HG03064 (cell line): ENCODE results near the gene ZSCAN10.
"Not testable (repeated sequence)": the region's sequence is repeated elsewhere in the genome, so short reads cannot be mapped to it uniquely, and the experiment has no call there.

Experiments
- ATAC-seq: cut with Tn5 transposase; IDR thresholded peaks from one replicate; pipeline ENCODE4 v1.9.1; 2021; ENCODE audit warnings: low read depth; ENCODE audit not compliant: unreplicated experiment

The ZSCAN10 gene

GRCh38 chr16:3086596-3087242 is 12.4 kb downstream of the ZSCAN10 start:
- no peak for ATAC-seq

GRCh38 chr16:3085868-3086595 is 13.1 kb downstream of the ZSCAN10 start:
- ATAC-seq: no peak

GRCh38 chr16:3084969-3085670 is 14.0 kb downstream of the ZSCAN10 start:
- no peak for ATAC-seq

GRCh38 chr16:3084491-3084890 is 14.6 kb downstream of the ZSCAN10 start:
- ATAC-seq: no peak

- ATAC-seq: not testable (repeated sequence)
These were observed 15.7 kb downstream of the ZSCAN10 start for GRCh38 chr16:3083408-3083807.

- ATAC-seq: not testable (repeated sequence)
These were observed 17.1 kb downstream of the ZSCAN10 start for GRCh38 chr16:3081957-3082356.

GRCh38 chr16:3080024-3080423 is 19.1 kb downstream of the ZSCAN10 start:
- no peak for ATAC-seq

GRCh38 chr16:3076577-3076976 is 22.5 kb downstream of the ZSCAN10 start:
- ATAC-seq: no peak

- not testable (repeated sequence) for ATAC-seq
These were observed 23.1 kb downstream of the ZSCAN10 start for GRCh38 chr16:3075946-3076345.

- no peak for ATAC-seq
These were observed 23.6 kb downstream of the ZSCAN10 start for GRCh38 chr16:3075523-3075915.

- peak; percentile 55 for ATAC-seq
These were observed 24.1 kb downstream of the ZSCAN10 start for GRCh38 chr16:3074860-3075522.

- ATAC-seq: no peak
These were observed 25.6 kb downstream of the ZSCAN10 start for GRCh38 chr16:3073448-3073847.

- ATAC-seq: not testable (repeated sequence)
These were observed 26.4 kb downstream of the ZSCAN10 start for GRCh38 chr16:3072576-3073263.

GRCh38 chr16:3072148-3072547 is 26.9 kb downstream of the ZSCAN10 start:
- not testable (repeated sequence) for ATAC-seq

GRCh38 chr16:3071655-3072054 is 27.4 kb downstream of the ZSCAN10 start:
- no peak for ATAC-seq

- no peak for ATAC-seq
These were observed 28.4 kb downstream of the ZSCAN10 start for GRCh38 chr16:3070608-3071111.

GRCh38 chr16:3069146-3069545 is 29.9 kb downstream of the ZSCAN10 start:
- not testable (repeated sequence) for ATAC-seq

GRCh38 chr16:3068487-3068886 is 30.6 kb downstream of the ZSCAN10 start:
- no peak for ATAC-seq

- ATAC-seq: no peak
These were observed 32.7 kb downstream of the ZSCAN10 start for GRCh38 chr16:3066440-3066748.

- ATAC-seq: no peak
These were observed 33.2 kb downstream of the ZSCAN10 start for GRCh38 chr16:3065742-3066439.
